SW 1271 (cell line): Measurements from ENCODE around the gene CCR4.
"Not testable (repeated sequence)": the region's sequence is repeated elsewhere in the genome, so short reads cannot be mapped to it uniquely, and the experiment has no call there.

Source experiments
- DNase-seq, 2 experiments: peaks; one replicate each; lab custom pipeline; 2025; lab: John Stamatoyannopoulos, UW

Gene CCR4

GRCh38 chr3:32952369-32953077 is 1.1 kb downstream of the CCR4 start:
- DNase-seq = no peak

GRCh38 chr3:32954506-32954905 is 3.1 kb downstream of the CCR4 start:
- no peak for DNase-seq

GRCh38 chr3:32956750-32957570 is 5.5 kb downstream of the CCR4 start:
- no peak for DNase-seq

DNA sequence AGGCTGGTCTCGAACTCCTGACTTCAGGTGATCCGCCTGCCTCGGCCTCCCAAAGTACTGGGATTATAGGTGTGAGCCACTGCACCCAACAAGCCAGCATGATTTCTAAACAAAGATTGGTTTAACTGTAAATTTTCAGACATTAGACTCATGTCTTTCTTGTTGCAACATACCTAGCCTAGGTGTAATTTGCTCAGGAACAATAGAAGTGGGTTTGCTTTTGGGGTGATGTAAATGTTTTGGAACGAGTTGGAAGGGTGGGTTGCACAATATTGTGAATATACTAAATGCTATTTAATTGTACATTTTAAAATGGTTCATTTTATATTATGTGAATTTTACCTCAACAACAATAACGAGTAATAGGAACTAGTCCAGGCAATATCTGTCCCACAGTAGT is 7.1 kb downstream of the CCR4 start:
- DNase-seq = no peak

- no peak for DNase-seq
Measured at GRCh38 chr3:32959371-32959770, 7.9 kb downstream of the CCR4 start.

DNA sequence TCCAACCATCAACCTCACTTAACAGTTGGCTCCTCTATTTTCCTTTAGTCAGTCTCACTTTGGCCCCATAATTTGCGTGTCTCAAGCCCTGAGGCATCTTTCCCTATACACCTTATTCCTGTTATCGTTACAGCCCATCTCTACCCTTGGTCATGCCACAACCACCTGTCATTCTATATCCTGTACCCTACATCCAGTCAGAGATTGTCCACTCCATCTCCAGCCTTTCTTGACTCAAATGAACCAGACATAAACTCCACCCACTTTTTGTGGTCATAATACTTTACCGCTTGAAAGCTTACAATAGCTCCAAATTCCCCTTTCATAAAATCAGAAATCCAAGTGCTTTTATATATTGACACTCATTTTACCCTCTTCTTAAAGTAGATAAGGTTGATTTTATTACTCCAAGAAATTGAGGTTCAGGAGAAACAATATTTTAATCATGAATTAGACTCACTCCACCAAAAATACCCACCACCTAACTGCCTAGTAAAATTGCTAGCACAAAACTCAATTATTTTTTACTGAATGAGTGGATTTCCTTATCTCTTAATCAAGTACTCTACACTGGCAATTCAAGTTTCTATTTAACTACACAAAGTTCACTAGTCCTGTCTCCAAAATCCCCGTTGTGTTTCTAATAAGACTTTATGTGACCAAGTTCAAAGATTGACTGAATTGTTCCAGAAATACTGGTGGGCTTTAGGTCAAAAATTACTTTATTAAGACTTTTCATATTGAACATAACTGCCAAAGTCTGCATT is 9.1 kb downstream of the CCR4 start:
- DNase-seq = no peak

DNA sequence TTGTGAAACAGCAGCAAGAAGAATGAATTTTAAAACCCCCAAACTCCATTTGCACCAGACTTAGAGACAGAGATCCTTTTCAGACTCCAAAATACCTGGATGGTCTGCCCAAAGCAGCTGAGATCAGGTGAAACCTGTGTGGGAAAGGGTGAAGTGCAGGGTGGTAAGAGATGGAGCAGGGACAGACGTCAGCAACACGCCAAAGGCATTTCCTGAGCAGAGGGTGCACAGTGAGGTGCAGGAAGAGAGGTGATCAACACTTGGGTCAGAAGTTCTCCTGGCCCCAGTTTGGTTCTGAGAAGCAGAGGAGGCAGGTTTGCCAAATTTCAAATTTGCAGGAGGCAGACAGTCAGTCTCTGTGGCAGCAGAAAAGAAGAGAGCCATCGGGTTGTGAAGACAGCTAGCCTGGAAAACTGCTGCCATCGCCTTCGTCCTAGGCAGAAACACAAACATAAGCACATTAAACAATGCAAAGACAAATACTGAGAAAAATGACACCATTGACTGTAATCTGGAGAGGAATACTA is 9.8 kb downstream of the CCR4 start:
- DNase-seq = no peak

GRCh38 chr3:32963871-32964270 is 12.4 kb downstream of the CCR4 start:
- DNase-seq = no peak

GRCh38 chr3:32964781-32965180 is 13.3 kb downstream of the CCR4 start:
- not testable (repeated sequence) for DNase-seq

DNA sequence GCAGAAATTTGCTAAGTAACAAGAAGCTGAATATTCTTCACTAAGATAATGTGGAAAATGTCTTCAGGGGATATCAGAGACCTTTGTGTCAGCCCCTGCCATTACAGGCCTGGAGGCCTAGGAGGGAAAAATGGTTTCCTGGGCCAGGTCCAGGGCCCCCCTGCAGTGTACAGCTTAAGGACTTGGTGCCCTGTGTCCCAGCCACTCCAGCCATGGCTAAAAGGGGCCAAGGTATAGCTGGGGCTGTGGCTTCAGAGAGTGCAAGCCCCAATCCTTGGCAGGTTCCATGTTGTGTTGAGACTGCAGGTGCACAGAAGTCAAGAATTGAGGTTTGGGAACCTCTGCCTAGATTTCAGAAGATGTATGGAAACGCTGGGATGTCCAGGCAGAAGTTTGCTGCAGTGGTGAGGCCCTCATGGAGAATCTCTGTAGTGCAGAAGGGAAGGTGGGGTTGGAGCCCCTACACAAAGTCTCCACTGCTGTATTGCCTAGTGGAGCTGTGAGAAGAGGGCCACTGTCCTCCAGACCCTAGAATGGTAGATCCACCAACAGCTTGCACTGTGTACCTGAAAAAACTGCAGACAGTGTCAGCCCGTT is 14.3 kb downstream of the CCR4 start:
- not testable (repeated sequence) for DNase-seq

GRCh38 chr3:32966627-32967026 is 15.2 kb downstream of the CCR4 start:
- DNase-seq = not testable (repeated sequence)

- no peak for DNase-seq
Measured at GRCh38 chr3:32968166-32968919, 16.9 kb downstream of the CCR4 start.

DNA sequence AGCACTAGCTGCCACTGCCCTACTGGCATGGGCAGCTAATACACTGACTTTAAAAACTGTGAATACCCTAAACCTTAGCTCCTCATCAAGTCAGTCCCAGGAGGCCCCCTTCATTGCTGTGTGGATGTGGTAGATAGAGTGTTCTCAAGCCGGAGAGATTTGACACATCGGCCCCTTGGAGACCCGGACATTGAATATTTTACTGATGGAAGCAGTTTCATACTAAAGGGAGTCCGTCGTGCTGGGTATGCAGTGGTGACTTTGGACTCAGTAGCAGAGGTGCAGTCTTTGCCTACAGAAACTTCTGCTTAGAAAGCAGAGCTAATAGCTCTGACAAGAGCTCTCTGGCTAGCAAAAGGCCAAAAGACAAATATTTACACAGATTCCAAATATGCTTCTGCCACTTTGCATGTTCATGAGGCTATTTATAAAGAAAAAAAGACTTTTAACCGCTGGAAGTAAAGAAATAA is 17.5 kb downstream of the CCR4 start:
- no peak for DNase-seq

DNA sequence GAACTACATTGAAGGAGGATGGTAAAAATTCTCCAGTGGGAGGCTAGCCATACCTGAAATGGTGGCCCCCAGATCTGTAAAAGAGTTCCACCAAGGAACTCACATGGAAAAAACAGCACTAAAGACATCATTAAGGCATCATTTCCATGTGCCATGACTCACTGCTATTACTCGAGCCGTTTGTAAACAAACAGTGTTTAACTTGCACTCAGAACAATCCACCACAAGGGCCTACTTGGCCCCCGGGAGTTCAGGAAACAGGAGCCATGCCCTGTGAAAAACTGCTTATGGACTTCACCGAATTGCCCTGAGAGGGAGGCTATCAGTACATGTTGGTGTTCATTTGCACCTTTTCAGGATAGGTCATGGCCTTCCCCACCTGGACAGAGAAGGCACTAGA is 18.2 kb downstream of the CCR4 start:
- DNase-seq = no peak

DNA sequence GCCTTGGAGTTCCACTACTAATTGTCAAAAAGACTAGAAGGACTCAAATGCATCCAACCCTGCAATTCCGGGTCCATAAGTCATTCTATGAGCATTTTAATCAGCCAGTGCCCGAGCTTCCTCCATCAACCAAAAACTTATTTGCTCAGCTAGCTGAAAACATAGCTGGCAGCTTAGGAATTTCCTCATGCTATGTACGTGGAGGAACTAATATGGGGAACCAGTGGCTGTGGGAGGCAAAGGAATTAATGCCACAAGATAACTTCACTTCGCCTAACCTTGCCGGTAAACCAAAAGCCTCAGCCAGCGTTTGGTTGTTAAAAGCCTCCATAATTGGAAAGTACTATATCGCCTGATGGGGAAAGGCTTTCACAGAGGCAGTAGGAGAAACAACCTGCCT is 19.8 kb downstream of the CCR4 start:
- DNase-seq = not testable (repeated sequence)

DNA sequence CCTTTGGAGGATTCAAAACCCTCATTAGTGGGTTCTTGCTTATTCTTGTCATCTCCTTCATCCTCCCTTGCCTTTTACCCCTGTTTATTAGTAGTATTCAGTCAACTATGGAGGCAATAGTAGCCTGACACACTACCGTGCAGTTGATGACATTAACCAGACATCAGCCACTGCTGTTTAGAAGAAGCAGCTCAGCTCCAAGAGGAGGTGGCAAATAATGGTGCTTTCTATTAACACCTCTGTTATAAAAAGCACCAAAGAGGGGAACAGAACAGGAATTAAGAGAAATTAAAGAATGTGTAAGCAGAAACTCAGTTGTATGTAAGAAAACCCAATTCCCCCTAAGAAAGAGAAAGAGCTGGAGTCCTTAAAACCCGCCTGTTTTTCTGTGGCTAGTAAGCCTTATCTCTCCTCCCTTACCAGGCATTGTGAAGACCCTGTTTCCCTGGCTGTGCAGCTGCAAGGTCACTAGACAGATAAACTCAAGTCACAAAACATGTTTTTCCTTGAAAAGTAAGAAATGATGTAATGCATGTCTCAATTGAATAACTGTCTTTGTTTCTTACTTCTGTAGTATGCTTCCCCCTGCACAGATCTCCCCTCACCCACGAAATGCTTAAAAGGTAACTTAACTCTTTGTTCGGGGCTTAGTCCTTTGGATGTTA is 21.2 kb downstream of the CCR4 start:
- DNase-seq = no peak

DNA sequence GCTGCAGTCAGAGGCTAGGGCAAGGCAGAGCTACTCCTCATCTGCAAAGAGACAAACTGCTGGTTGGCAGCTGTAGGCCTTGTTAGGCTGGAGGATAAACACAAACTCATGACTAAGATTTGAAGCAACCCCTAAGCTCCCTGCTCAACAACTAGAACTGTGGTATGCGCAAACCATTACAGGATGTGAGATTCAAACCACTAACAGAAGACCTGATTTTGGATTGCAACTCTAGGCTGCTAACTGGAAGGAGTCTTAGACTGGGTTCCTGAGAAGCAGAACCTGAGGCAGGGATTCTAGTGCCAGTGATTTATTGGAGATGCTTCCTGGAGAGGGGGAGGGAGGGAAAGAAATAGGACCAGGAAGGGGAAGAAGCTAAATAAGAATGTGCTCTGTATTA is 22.5 kb downstream of the CCR4 start:
- no peak for DNase-seq

GRCh38 chr3:32975891-32976595 is 24.6 kb downstream of the CCR4 start:
- DNase-seq = no peak

- no peak for DNase-seq
Measured at GRCh38 chr3:32977861-32978260, 26.4 kb downstream of the CCR4 start.

- DNase-seq = no peak
Measured at GRCh38 chr3:32978331-32978730, 26.9 kb downstream of the CCR4 start.
